ENCODE data around the gene RGR.
A peak's percentile ranks its signal among the peaks of the same experiment; 100 is the strongest.

RGR gene

GRCh38 chr10:84224411-84225028 lies 20.3 kb upstream of the RGR start:
- no peak for DNase-seq

GRCh38 chr10:84225427-84226173 lies 19.3 kb upstream of the RGR start, which contains the start of gene LRIT2:
Gene LRIT2, minus strand, starts transcription at chr10:84225544. Its CDS starts 24 bp downstream, at chr10:84225520.
- DNase-seq: no peak

- DNase-seq: no peak
Observed at GRCh38 chr10:84226616-84227015, 18.2 kb upstream of the RGR start.

- no peak for DNase-seq
Observed at GRCh38 chr10:84227810-84228209, 17.0 kb upstream of the RGR start.

- no peak for DNase-seq
Observed at GRCh38 chr10:84230359-84230758, 14.5 kb upstream of the RGR start.

GRCh38 chr10:84232376-84232775 lies 12.5 kb upstream of the RGR start:
- DNase-seq: no peak

- DNase-seq: no peak
Observed at GRCh38 chr10:84233940-84234339, 10.9 kb upstream of the RGR start.

- no peak for DNase-seq
Observed at GRCh38 chr10:84234479-84234878, 10.4 kb upstream of the RGR start.

- no peak for DNase-seq
Observed at GRCh38 chr10:84235096-84235495, 9.8 kb upstream of the RGR start.

- DNase-seq: no peak
Observed at GRCh38 chr10:84236807-84237198, 8.1 kb upstream of the RGR start.

GRCh38 chr10:84237199-84238051 lies 7.4 kb upstream of the RGR start:
- DNase-seq: no peak

- DNase-seq: no peak
Observed at GRCh38 chr10:84238909-84239308, 5.9 kb upstream of the RGR start.

- DNase-seq: no peak
Observed at GRCh38 chr10:84241185-84241790, 3.6 kb upstream of the RGR start, which contains the start of gene LRIT1. Gene LRIT1, minus strand, starts transcription at chr10:84241546. Its CDS starts 107 bp downstream, at chr10:84241439.

- DNase-seq: no peak
Observed at GRCh38 chr10:84243759-84244158, 1.1 kb upstream of the RGR start.

GRCh38 chr10:84247496-84247895 lies 2.6 kb downstream of the RGR start:
- no peak for DNase-seq

GRCh38 chr10:84248794-84249193 lies 3.9 kb downstream of the RGR start:
- DNase-seq: no peak

GRCh38 chr10:84254552-84255478 lies 10.0 kb downstream of the RGR start:
- DNase-seq: no peak

GRCh38 chr10:84256510-84257342 lies 11.9 kb downstream of the RGR start:
- peak in 2 of 5 experiments; percentile 17 to 49 for DNase-seq

- DNase-seq: no peak
Observed at GRCh38 chr10:84257343-84258020, 12.6 kb downstream of the RGR start.

- no peak for DNase-seq
Observed at GRCh38 chr10:84258034-84258695, 13.3 kb downstream of the RGR start.
